K562 (cell line): ENCODE results near the gene DSG3. TPM values are rescaled to one million over a fixed set of nuclear protein-coding genes. Genes with fewer than 3 reads are reported as not detected.

ENCODE experiments used
- ATAC-seq: fragments of 200-7000 bp; cut with Tn5 transposase; 3 replicates; pipeline ENCODE4 v1.9.1; 2020; ENCODE audit warnings: moderate library complexity
- BruUV-seq: library from RNA; stranded (reverse); fragments of 400-500 nt; replicated peaks from 2 replicates; lab custom pipeline; 2021; lab: Mats Ljungman, UMichigan
- CTCF ChIA-PET: fragments of 300-600 bp; formaldehyde crosslinking; extraction: SDS; loops from one replicate; lab custom pipeline; 2021; ENCODE audit warnings: low intra/inter-chr PET ratio; lab: Yijun Ruan, JAX
- POLR2A ChIA-PET: fragments of 300-600, 350-650 bp; sonication (Branson Sonifier 250); formaldehyde crosslinking; extraction: SDS; loops from one replicate; lab custom pipeline; 2021; ENCODE audit warnings: antibody characterized with exemption, inconsistent platforms; lab: Yijun Ruan, JAX
- DNase-seq, 4 experiments: peaks; one replicate each; pipeline versions ENCODE4 v3.0.0 to v3.0.0-alpha.2; 2011 to 2018; ENCODE audit warnings: low spot score in 3 of 4, mixed read lengths in 3 of 4; ENCODE audit errors: extremely low read depth in 1 of 4
- FAIRE-seq: peaks from 2 replicates; lab custom pipeline; 2011; peaks lifted over from hg19 to GRCh38; lab: Jason Lieb, UNC
- H2AFZ ChIP-seq: 2 replicates; pipeline ENCODE4 v1.6.0; 2011; ENCODE audit warnings: low read depth, low read length, control low read depth, inconsistent platforms
- H3K27ac ChIP-seq: fragments of 200-600 bp; 3 replicates; pipeline ENCODE4 v1.8.0; 2011; ENCODE audit warnings: low read depth, mild to moderate bottlenecking, control low read depth, inconsistent platforms, low read length, moderate library complexity, mixed read lengths; ENCODE audit errors: extremely low read depth
- H3K27me3 ChIP-seq, 2 experiments: fragments of 300-600 bp in 1 of 2; 2 replicates in 1 of 2; 3 replicates in 1 of 2; pipeline versions ENCODE4 v1.6.0 to v1.8.0; 2011; ENCODE audit warnings: inconsistent platforms in 2 of 2, low read length in 2 of 2, mild to moderate bottlenecking in 1 of 2, mixed read lengths in 1 of 2, moderate library complexity in 1 of 2; ENCODE audit not compliant: control insufficient read depth in 2 of 2, insufficient read depth in 2 of 2
- H3K36me3 ChIP-seq: fragments of 300-600 bp; 3 replicates; pipeline ENCODE4 v1.8.0; 2011; ENCODE audit warnings: mild to moderate bottlenecking, low read length, inconsistent platforms; ENCODE audit not compliant: control insufficient read depth, insufficient read depth
- H3K4me1 ChIP-seq, 2 experiments: fragments of 200-600 bp in 1 of 2; replicated peaks in 1 of 2; 2 replicates in 1 of 2; 3 replicates in 1 of 2; pipeline versions ENCODE4 v1.5.1 to v1.8.0; 2011; ENCODE audit warnings: inconsistent platforms in 2 of 2, low read length in 2 of 2, mild to moderate bottlenecking in 1 of 2, mixed read lengths in 1 of 2, moderate library complexity in 1 of 2; ENCODE audit not compliant: control insufficient read depth in 2 of 2, insufficient read depth in 2 of 2
- H3K4me2 ChIP-seq: 2 replicates; pipeline ENCODE4 v1.6.1; 2011; ENCODE audit warnings: low read length, control low read depth, inconsistent platforms, mixed read lengths; ENCODE audit not compliant: insufficient read depth
- H3K4me3 ChIP-seq: fragments of 200-600 bp; sonication (generic), shearing (Covaris generic); 2 replicates; pipeline ENCODE4 v1.5.1; 2016; ENCODE audit warnings: control low read depth, inconsistent platforms
- H3K79me2 ChIP-seq: fragments of 200-600 bp; 3 replicates; pipeline ENCODE4 v1.8.0; 2011; ENCODE audit warnings: low read length, inconsistent platforms; ENCODE audit not compliant: control insufficient read depth, insufficient read depth
- H3K9ac ChIP-seq, 2 experiments: 2 replicates each; pipeline versions ENCODE4 v1.6.0 to v1.6.1; 2011; ENCODE audit warnings: low read depth in 2 of 2, low read length in 2 of 2, control low read depth in 1 of 2, inconsistent platforms in 1 of 2, mild to moderate bottlenecking in 1 of 2, mixed read lengths in 1 of 2; ENCODE audit not compliant: insufficient read depth in 1 of 2
- H3K9me1 ChIP-seq: one replicate; pipeline ENCODE4 v1.6.0; 2011; ENCODE audit warnings: inconsistent platforms, mild to moderate bottlenecking, low read length, moderate library complexity; ENCODE audit not compliant: control insufficient read depth, insufficient read depth
- H3K9me3 ChIP-seq: replicated peaks from 2 replicates; pipeline ENCODE4 v1.5.1; 2011; ENCODE audit warnings: low read depth, low read length, inconsistent platforms; ENCODE audit not compliant: control insufficient read depth, insufficient read depth
- H4K20me1 ChIP-seq: replicated peaks from 2 replicates; pipeline ENCODE4 v1.6.1; 2011; ENCODE audit warnings: low read length, inconsistent platforms, mixed read lengths; ENCODE audit not compliant: control insufficient read depth, insufficient read depth
- CC2D1A ChIP-seq: fragments of 450-650 bp; IDR thresholded peaks from 2 replicates; pipeline ENCODE4 v1.6.1; 2017; ENCODE audit warnings: mild to moderate bottlenecking
- CSDE1 ChIP-seq, 2 experiments: fragments of 450-650 bp; IDR thresholded peaks; 2 replicates each; pipeline ENCODE4 v1.6.1; 2016; ENCODE audit warnings: mild to moderate bottlenecking in 1 of 2
- ERF ChIP-seq: fragments of 450-650 bp; formaldehyde crosslinking; IDR thresholded peaks from 2 replicates; pipeline ENCODE4 v1.4.0; 2020; ENCODE audit warnings: mild to moderate bottlenecking, mixed read lengths
- JUNB ChIP-seq: fragments of 450-650 bp; formaldehyde crosslinking; conservative IDR thresholded peaks from 2 replicates; pipeline ENCODE4 v1.4.0; 2020; ENCODE audit warnings: mild to moderate bottlenecking
- MNT ChIP-seq, 2 experiments: fragments of 450-650 bp; conservative IDR thresholded peaks; 2 replicates each; pipeline ENCODE4 v1.6.1; 2017; ENCODE audit warnings: mild to moderate bottlenecking in 2 of 2, moderate library complexity in 2 of 2
- PBX2 ChIP-seq, 2 experiments: IDR thresholded peaks in 1 of 2; conservative IDR thresholded peaks in 1 of 2; 2 replicates each; pipeline ENCODE4 v1.6.1; 2016; ENCODE audit warnings: low read depth in 2 of 2, mild to moderate bottlenecking in 1 of 2, missing compliant biosample characterization in 1 of 2, missing genetic modification characterization in 1 of 2, moderate library complexity in 1 of 2
- RFX7 ChIP-seq: fragments of 250-450 bp; sonication (Bioruptor Pico); IDR thresholded peaks from 2 replicates; pipeline ENCODE4 v1.5.1; 2021; ENCODE audit warnings: mild to moderate bottlenecking
- ZNF146 ChIP-seq: IDR thresholded peaks from one replicate; pipeline ENCODE4 v1.6.1; 2018; ENCODE audit warnings: missing compliant biosample characterization; ENCODE audit not compliant: unreplicated experiment
- WGBS: fragments of 100-300 bp; shearing (Covaris generic); methylation state at CpG from one replicate; pipeline ENCODE4 v1.1.6; 2016; ENCODE audit warnings: low coverage, mixed read lengths; ENCODE audit not compliant: insufficient coverage; ENCODE audit errors: missing lambda C conversion rate; 5-methylcytosine and 5-hydroxymethylcytosine counted together
- in situ Hi-C: fragments of 300-500 bp; cut with MboI; formaldehyde crosslinking; loops from 4 replicates; pipeline ENCODE4 v1.15.0; 2018; ENCODE audit warnings: inconsistent platforms, mixed read lengths
- intact Hi-C: fragments of 100-400 bp; cut with micrococcal nuclease; formaldehyde crosslinking; loops from 2 replicates; pipeline ENCODE4 v1.14.2; 2022
- polyA plus RNA-seq, 8 experiments: library from polyadenylated mRNA; depleted of rRNA in 4 of 8; stranded (reverse) in 5 of 8; unstranded in 3 of 8; fragments of >200 nt; fragmentation: Nextera tagmentation in 2 of 8; fragmentation: Illumina TruSeq in 1 of 8; extraction: Ambion mirVana in 2 of 8; extraction: Trizol in 1 of 8; gene quantifications; 2 replicates each; pipeline versions ENCODE4 v1.2.1 to v1.2.3, GENCODE V29; 2011 to 2014; ENCODE audit warnings: inconsistent platforms in 1 of 8, missing spikeins in 1 of 8
- total RNA-seq, 7 experiments: library from RNA; depleted of rRNA in 6 of 7; stranded (reverse); fragments of >200 nt in 6 of 7; fragmentation: Illumina TruSeq in 2 of 7; extraction: Trizol in 2 of 7; gene quantifications; 2 replicates each; pipeline versions ENCODE4 v1.2.1 to v1.2.3, GENCODE V29; 2011 to 2021; ENCODE audit warnings: low replicate concordance in 1 of 7

DSG3 gene
- total and polyA plus RNA-seq, 9 of the 15 experiments (the other 6 are each of a cell fraction or from before 2014, with no cell fraction given): 0.04 to 0.18 (median 0.07) TPM; not detected in 1

- DNase-seq (no peak), FAIRE-seq (no peak), ATAC-seq (peak; percentile 10; the same call in 2 of the 3 replicates)
- H3K27me3 ChIP-seq: no peaks in the 10 kb centered on the region
- H3K4me1 ChIP-seq: no peaks in the 10 kb centered on the region; a peak in 1 of 5 replicates
- no TSS peak for BruUV-seq
- peaks cover 27% of the 10 kb centered on the region for H3K36me3 ChIP-seq
- H3K9me3 ChIP-seq: no peaks in the 10 kb centered on the region
- H3K27ac ChIP-seq: no peak overlapping the region
- no peaks in the 10 kb centered on the region for H3K9me1 ChIP-seq
- peaks cover 9% of the 10 kb centered on the region; the same call in 1 of the 2 replicates for H4K20me1 ChIP-seq
- H2AFZ ChIP-seq: no peak overlapping the region
- peaks cover 29% of the 10 kb centered on the region for H3K79me2 ChIP-seq
- in situ Hi-C loops: no loop called here
- WGBS: 89% methylated on average over 3 of the region's 3 CpGs
- H3K4me3 ChIP-seq: no peak overlapping the region
- intact Hi-C loops: no loop called here
- no peak overlapping the region for H3K9ac ChIP-seq
- ChIA-PET CTCF (no interaction called here), POLR2A (interaction anchor here (0.8 kb wide), 1 partner anchor 9 kb away, joined by 3 read pairs; no protein-coding TSS in a partner anchor)
- no peak for TF ChIP-seq CSDE1 (IDR thresholded peaks at IDR 0.05)
- TF ChIP-seq MNT (conservative IDR thresholded peaks at IDR 0.05): no peak
- TF ChIP-seq PBX2 (CRISPR knock-in tag; IDR thresholded peaks at IDR 0.05; ENCODE audit: low read depth): no peak
- no peak for TF ChIP-seq PBX2 (tag; conservative IDR thresholded peaks at IDR 0.05; ENCODE audit: low read depth)
- TF ChIP-seq ZNF146: no peak
- TF ChIP-seq JUNB (CRISPR knock-in tag): no peak
- no peak for TF ChIP-seq RFX7 (CRISPR knock-in tag)
- TF ChIP-seq ERF (CRISPR knock-in tag): no peak
- TF ChIP-seq CC2D1A: no peak
- no peak overlapping the region for H3K4me2 ChIP-seq
Measured at GRCh38 chr18:31516437-31516836, 68.9 kb downstream of the DSG3 start.
